Neural cell (in vitro differentiated cells): Measurements from ENCODE around the gene MLST8.

ENCODE experiments used
- CTCF ChIP-seq: fragments of 450-650 bp; IDR thresholded peaks from 2 replicates; pipeline ENCODE4 v1.5.1; 2014; ENCODE audit warnings: antibody characterized with exemption, mild to moderate bottlenecking, moderate library complexity; ENCODE audit not compliant: poor library complexity, severe bottlenecking
- EP300 ChIP-seq: fragments of 450-650 bp; conservative IDR thresholded peaks from 2 replicates; pipeline ENCODE4 v1.6.1; 2014; ENCODE audit warnings: antibody characterized with exemption, mild to moderate bottlenecking, moderate library complexity; ENCODE audit not compliant: poor library complexity, severe bottlenecking
- EZH2 ChIP-seq: fragments of 200-600, 300-800 bp; shearing (Covaris generic), sonication (generic); IDR thresholded peaks from 2 replicates; pipeline ENCODE4 v1.6.1; 2014; ENCODE audit warnings: antibody characterized with exemption, low read length, borderline replicate concordance, mild to moderate bottlenecking; ENCODE audit not compliant: insufficient read depth, poor library complexity, severe bottlenecking

GRCh38 chr16:2197765-2198164, 7.5 kb upstream of the MLST8 start:
- TF ChIP-seq EZH2, result no peak
- no peak for TF ChIP-seq EP300
- TF ChIP-seq CTCF, result no peak
